Islet of Langerhans (tissue), 1 donor: ENCODE measurements around the gene SIX3.

ENCODE experiments used
- FAIRE-seq: peaks from one replicate; lab custom pipeline; 2011; peaks lifted over from hg19 to GRCh38; lab: Jason Lieb, UNC

The SIX3 gene

DNA sequence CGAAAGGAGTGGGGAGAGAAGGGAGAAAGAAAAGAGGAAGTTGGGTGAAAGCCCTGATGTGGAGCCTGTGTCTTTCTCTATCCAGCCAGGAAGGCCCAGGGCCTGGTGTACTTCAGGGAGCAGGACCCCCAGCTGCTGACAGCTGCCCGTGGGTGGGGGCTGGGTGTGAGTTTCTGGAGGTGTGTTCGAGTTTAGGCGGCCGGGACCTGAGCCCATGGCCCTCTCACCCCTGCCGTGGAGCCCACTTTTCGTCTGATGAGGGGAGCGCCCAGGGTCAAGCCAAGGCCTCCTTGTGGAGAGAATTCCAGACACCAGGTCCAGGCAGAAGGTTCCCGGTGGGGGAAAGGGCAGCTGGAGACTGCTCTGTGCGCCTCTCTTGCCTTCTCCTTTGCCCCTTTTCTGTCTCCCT lies 2.2 kb downstream of the SIX3 start:
- no peak for FAIRE-seq

DNA sequence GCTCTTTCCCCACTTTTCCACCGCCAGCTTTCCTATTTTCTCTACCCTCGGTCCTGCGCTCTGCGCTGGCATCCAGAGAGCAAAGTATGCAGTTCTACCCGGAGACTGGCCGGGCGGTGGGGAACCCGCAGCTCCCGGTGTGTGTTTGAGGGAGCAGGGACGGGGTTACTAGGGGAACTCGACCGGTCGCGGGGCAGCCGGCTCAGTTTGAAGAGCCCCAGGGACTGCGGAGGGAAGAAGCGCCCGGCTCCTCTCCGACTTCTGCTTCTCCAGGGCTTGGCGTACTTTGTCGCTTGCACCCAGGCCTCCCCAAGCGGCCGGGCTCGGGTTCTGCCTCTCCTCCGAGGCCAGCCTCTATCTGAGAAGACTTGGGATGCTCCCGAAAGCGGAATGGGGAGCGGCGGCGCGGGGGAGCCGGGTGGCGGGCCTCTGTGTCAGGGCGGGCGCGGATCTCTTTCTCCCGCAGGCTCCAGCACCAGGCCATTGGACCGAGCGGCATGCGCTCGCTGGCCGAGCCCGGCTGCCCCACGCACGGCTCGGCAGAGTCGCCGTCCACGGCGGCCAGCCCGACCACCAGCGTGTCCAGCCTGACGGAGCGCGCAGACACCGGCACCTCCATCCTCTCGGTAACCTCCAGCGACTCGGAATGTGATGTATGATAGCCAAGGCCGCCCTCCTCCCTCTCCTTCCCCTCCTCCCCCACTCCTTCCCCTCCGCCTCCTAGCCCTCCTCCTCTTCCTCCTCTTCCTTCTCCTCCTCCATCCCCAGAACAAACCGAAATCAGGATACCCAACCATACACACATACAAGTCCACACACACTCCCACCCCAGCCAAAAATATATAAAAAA lies 2.8 kb downstream of the SIX3 start:
- FAIRE-seq = no peak

DNA sequence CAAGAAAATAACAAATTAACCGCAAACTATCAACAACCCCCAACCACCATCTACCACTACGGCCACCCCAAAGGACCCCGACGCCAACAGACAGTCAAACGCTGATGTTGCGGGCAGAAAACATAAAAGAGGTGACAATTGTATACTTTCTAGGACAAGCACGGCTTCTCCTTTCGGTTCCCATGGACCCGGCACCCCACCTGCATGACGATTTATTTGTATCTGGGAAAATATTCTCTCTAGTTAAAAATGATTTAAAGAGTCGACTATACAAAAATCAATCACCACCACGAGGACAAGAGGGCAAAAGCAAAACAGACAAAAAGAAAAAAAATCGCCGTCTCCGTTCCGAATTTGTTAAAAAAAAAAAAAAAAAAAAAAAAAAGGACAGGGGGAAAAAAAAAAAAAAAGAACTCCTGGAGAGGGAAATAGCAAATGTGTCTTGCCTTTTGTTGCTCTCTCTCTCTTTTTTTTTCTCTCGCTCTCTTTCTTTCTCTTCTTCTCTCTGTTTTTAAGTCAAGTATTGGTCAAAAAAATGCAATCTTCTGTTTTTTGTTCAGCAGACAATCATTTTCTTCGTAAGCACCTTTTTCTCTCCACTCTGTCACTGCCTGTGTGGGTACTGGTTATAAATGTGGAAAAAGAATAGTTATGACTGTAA lies 3.6 kb downstream of the SIX3 start:
- peak; percentile 30 for FAIRE-seq

- FAIRE-seq = no peak
Observed at GRCh38 chr2:44945676-44946371, 4.3 kb downstream of the SIX3 start.

- FAIRE-seq = no peak
Observed at GRCh38 chr2:44946372-44947027, 5.0 kb downstream of the SIX3 start.

DNA sequence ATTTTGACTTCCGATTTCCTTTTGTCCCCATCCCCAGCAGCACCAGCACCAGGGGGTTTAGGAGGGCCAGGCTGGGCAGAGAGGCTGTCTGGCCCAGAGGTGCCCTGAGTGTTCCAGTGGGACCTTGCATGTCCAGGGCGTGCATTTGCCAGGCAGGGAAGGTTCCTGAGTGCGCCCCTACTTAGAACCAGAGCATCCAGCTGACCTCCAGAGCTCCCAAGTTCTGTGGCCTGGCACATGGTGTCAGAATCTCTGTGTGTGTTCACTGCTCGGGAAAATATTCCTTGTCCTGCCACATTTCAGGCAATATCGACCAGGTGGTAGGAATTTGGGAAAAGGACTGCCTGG lies 5.5 kb downstream of the SIX3 start:
- no peak for FAIRE-seq

- no peak for FAIRE-seq
Observed at GRCh38 chr2:44948565-44949328, 7.2 kb downstream of the SIX3 start.

- FAIRE-seq = no peak
Observed at GRCh38 chr2:44949329-44950151, 8.0 kb downstream of the SIX3 start.

DNA sequence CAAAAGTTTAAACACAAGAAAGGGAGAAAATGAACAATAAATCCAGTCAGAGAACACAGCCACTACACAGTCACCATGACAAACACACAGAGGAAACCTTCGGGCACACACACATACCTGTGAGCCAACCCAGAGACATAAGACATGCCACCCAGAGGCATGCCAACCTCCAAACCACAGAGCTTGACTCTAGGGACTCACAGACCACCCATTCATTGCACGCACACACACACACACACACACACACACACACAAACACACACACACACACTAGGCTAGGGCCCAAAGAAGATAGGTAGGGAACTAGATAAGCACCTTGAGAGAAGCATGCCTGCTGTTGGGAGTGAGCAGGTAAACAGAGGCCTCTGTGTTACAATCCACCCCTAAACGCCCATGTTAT lies 9.1 kb downstream of the SIX3 start:
- no peak for FAIRE-seq

GRCh38 chr2:44951124-44951523 lies 9.6 kb downstream of the SIX3 start:
- FAIRE-seq = no peak

- FAIRE-seq = no peak
Observed at GRCh38 chr2:44951714-44952113, 10.2 kb downstream of the SIX3 start.

GRCh38 chr2:44952143-44952805 lies 10.8 kb downstream of the SIX3 start:
- FAIRE-seq = no peak

DNA sequence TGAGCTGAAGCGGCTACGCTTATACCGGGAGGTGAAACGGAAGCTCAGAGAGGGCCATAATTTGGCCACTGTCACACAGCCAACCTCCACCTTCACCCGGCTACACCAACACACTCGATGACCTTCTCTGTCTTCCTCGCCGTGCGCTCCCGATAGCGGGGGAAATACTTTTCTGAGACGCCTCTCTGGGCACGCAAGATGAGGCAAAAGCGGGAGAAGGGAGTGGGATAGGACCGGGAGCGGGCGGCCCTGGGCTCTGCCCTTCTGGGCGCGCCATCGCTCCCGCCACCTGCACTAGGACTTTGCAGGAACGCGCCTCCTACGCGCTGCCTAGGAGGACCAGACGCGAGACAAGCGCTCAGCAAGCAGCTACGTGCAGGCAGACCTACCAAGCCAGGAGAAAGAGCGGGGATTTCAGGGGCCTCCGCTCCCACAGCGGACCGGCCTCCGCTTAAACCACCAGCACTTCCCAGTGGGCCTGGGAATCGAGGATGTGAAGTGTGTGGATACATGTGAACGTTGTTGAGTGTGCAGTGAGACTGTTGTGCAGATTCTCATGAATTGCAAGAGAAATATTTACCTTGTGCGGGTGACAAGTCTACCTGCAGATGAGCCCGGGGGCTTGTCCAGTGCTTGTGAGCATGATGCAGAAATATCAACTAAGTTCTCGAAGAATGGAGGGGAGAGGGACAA lies 11.4 kb downstream of the SIX3 start:
- no peak for FAIRE-seq

GRCh38 chr2:44953499-44953883 lies 12.0 kb downstream of the SIX3 start:
- FAIRE-seq = no peak

DNA sequence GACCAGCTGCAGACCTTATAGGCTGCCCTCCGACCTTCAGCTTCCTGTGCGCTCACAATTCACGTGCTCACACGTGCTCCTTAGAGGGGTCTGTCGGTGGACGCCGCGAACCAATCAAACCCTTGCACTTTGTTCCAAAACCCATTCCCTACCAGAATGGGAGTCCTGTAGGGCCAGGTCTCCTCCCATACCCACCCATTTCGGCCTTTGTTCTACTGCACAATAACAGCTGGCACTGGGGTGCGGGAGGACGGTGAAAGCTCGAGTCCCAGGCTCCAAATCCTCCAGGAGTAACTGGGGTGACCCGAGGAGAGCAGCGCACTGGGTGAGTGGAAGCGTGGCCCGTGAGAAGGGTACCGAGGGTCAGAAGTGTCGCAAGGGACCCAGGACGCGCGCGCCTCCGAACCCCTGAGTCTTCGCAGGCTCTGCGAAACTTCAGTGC lies 13.0 kb downstream of the SIX3 start:
- no peak for FAIRE-seq

- no peak for FAIRE-seq
Observed at GRCh38 chr2:44954889-44955592, 13.5 kb downstream of the SIX3 start.

DNA sequence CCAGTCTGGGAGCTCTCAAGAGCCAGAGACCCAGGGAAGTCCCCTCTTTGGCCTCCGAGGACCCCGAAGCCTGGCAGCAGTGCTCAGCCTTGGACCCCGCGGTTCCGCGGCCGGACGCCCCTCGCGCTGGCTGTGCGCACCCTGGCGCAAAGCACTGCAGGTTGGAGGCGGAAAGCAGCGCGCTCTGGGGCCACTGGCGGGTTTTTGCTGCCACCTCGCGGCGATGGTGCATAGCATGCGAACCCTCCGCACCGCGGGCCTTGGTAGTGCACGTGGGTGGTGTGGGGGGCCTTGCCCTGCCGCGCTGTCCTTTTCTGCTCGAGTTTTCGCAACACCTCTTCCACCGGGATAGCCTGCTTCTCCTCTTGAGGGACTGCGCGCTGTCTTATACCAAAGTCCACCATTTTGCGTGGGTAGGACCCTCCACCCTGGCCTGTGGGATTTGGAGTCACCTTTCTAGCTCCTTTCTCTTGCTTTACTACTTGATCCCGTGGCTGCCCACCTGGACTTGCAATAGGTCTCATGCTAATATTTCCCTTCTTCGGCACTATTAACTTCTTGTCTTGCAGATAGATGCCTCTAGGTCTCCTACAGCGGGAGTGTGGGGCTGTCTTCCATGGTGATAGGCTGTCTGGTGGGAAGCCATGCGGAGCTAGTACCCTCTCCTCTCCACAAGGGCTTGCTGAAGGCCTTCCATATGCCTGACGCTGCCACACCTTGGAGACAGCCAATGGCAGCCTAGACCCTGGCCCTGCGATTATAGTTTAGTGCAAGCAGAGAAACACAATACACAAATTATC lies 14.3 kb downstream of the SIX3 start:
- no peak for FAIRE-seq

GRCh38 chr2:44956843-44957242 lies 15.3 kb downstream of the SIX3 start:
- no peak for FAIRE-seq
